Measurements from ENCODE around the gene HMCN1. TPM values are rescaled to one million over a fixed set of nuclear protein-coding genes. Genes with fewer than 3 reads are reported as not detected.

Gene HMCN1
- total RNA-seq, 2 donors from 2014 or later: 3.5 to 9.9 TPM

DNA sequence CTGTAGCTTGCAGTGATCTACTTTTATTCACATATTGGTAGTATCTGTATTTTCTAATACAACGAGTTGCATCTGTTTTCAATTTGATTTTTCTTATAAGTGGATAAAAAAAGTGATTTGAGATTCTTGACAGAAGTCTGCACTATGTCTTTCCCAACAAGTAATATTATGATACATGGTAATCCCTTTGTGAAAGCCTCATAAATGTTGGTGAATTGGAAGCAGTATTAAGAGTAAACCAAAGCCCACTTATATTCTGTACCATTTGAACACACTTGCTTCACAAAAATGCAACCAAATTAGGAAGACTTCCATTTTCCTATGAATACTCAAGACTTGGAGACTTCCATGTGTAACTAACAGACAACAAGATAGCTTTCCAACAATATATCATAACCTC lies 172.0 kb downstream of the HMCN1 start:
- Histone ChIP-seq H3K4me1 (replicated peaks) (no peaks in the 10 kb centered on the region), H3K9me3 (no peaks in the 10 kb centered on the region), H3K36me3 (no peaks in the 10 kb centered on the region), H3K27me3 (replicated peaks; ENCODE audit: insufficient read depth) (no peaks in the 10 kb centered on the region), H3K4me3 (no peak overlapping the region), H3K27ac (no peak overlapping the region)
- 73% methylated on average over 1 of the region's 1 CpG for WGBS
- DNase-seq (ENCODE audit: low spot score): no peak
- intact Hi-C loops (cut with DNase I): no loop called here
- TF ChIP-seq, protein P1, sequence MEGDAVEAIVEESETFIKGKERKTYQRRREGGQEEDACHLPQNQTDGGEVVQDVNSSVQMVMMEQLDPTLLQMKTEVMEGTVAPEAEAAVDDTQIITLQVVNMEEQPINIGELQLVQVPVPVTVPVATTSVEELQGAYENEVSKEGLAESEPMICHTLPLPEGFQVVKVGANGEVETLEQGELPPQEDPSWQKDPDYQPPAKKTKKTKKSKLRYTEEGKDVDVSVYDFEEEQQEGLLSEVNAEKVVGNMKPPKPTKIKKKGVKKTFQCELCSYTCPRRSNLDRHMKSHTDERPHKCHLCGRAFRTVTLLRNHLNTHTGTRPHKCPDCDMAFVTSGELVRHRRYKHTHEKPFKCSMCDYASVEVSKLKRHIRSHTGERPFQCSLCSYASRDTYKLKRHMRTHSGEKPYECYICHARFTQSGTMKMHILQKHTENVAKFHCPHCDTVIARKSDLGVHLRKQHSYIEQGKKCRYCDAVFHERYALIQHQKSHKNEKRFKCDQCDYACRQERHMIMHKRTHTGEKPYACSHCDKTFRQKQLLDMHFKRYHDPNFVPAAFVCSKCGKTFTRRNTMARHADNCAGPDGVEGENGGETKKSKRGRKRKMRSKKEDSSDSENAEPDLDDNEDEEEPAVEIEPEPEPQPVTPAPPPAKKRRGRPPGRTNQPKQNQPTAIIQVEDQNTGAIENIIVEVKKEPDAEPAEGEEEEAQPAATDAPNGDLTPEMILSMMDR (IDR thresholded peaks at IDR 0.05): no peak
- no peak for TF ChIP-seq POLR2AphosphoS5 (IDR thresholded peaks at IDR 0.05)
- TF ChIP-seq POLR2A (IDR thresholded peaks at IDR 0.05): no peak

DNA sequence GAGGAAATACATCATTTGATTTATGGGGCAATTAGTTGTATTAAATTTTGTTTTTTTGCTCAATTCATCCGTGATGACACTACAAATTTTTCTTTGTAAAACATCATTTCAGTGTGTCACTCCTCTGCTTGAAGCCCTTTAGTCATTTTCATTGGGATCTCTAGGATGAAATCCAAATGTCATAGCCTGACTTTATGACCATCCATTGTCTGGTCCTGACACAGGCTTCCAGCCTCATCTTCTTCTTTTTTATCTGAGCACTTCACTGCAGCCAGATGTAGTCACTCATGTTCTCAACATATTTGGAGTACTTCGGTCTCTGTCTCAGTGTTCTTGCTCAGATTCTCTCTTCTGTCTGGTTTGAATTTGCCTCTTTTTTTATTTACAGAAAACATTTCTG lies 173.1 kb downstream of the HMCN1 start:
- no peak overlapping the region for H3K4me3 ChIP-seq
- TF ChIP-seq POLR2AphosphoS5 (IDR thresholded peaks at IDR 0.05) (no peak), POLR2A (IDR thresholded peaks at IDR 0.05) (no peak)
- TF ChIP-seq, protein P1 (IDR thresholded peaks at IDR 0.05): no peak
- 73% methylated on average over 2 of the region's 2 CpGs for WGBS
- DNase-seq (ENCODE audit: low spot score): no peak
- H3K27ac ChIP-seq: no peak overlapping the region
- intact Hi-C loops (cut with DNase I): no loop called here
- no peaks in the 10 kb centered on the region for H3K27me3 ChIP-seq (replicated peaks; ENCODE audit: insufficient read depth)
- H3K9me3 ChIP-seq: no peaks in the 10 kb centered on the region
- no peaks in the 10 kb centered on the region for H3K4me1 ChIP-seq (replicated peaks)
- no peaks in the 10 kb centered on the region for H3K36me3 ChIP-seq

DNA sequence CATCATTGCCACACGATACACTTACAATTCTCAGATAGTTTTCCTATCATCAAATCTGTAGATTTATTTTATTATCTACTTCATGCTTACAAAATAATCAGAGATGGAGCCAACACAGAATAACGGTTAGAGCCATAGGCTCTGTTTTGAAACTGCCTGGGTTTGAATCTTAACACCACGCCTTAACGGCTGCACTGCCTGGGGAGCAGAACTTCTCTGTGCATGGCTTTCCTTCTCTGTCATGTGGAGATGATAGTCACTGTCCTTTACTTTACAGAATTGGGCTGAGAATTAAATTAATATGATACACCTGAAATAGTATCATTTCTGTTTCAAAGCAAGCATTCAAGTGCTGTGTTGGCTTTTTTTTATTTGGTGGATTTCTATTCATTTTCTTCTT lies 177.8 kb downstream of the HMCN1 start:
- Histone ChIP-seq H3K27ac (no peak overlapping the region), H3K9me3 (no peaks in the 10 kb centered on the region), H3K4me3 (no peak overlapping the region), H3K4me1 (replicated peaks) (no peaks in the 10 kb centered on the region), H3K27me3 (replicated peaks; ENCODE audit: insufficient read depth) (no peaks in the 10 kb centered on the region), H3K36me3 (no peaks in the 10 kb centered on the region)
- no peak for DNase-seq (ENCODE audit: low spot score)
- 81% methylated on average over 4 of the region's 4 CpGs for WGBS
- intact Hi-C loops (cut with DNase I): no loop called here
- TF ChIP-seq POLR2AphosphoS5 (IDR thresholded peaks at IDR 0.05): no peak
- TF ChIP-seq, protein P1 (IDR thresholded peaks at IDR 0.05): no peak
- TF ChIP-seq POLR2A (IDR thresholded peaks at IDR 0.05): no peak

DNA sequence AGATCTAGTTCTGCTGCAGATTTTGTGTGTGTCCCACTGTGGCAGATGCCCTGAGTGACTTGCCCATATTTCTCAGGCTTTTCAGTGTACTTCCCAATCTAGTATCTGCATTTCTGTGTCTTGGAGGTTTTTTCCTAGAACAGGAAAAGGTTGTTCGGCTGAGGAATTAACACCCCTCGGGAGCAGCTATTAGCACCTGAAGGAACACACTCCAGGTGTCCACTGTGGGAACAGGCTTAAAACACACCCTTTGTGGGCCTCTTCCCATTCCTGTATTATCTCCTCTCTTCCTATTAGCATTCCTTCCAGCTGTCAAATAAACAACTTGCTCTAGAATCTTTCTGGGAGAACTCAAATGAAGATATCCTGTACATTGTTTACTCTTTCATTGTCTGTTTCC lies 178.3 kb downstream of the HMCN1 start:
- Histone ChIP-seq H3K4me3 (no peak overlapping the region), H3K36me3 (no peaks in the 10 kb centered on the region), H3K4me1 (replicated peaks) (no peaks in the 10 kb centered on the region), H3K27ac (no peak overlapping the region), H3K9me3 (no peaks in the 10 kb centered on the region), H3K27me3 (replicated peaks; ENCODE audit: insufficient read depth) (no peaks in the 10 kb centered on the region)
- TF ChIP-seq, protein P1 (IDR thresholded peaks at IDR 0.05): no peak
- TF ChIP-seq POLR2AphosphoS5 (IDR thresholded peaks at IDR 0.05): no peak
- no peak for TF ChIP-seq POLR2A (IDR thresholded peaks at IDR 0.05)
- DNase-seq (ENCODE audit: low spot score): no peak
- intact Hi-C loops (cut with DNase I): no loop called here
- WGBS: 24% methylated on average over 2 of the region's 2 CpGs

DNA sequence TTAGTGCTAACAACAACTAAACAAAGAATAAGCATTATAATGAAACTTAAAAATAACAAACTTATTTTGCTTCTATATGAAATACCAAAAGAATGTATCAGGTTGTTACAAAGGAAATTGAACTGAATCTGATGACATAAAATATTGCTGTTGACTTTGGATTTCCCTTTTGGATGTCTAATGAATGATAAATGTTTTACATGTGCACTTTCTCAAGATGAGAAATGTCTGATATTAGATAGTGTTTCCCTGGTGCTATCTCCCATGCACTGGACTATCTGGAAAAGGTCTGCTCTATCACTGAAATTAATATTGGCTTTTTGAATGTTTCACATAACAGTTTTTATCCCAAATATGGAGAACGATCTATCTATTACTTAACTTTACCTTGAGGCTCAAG lies 179.9 kb downstream of the HMCN1 start:
- Histone ChIP-seq H3K27ac (no peak overlapping the region), H3K27me3 (replicated peaks; ENCODE audit: insufficient read depth) (no peaks in the 10 kb centered on the region), H3K4me1 (replicated peaks) (no peaks in the 10 kb centered on the region), H3K36me3 (no peaks in the 10 kb centered on the region), H3K4me3 (no peak overlapping the region), H3K9me3 (no peaks in the 10 kb centered on the region)
- TF ChIP-seq POLR2AphosphoS5 (IDR thresholded peaks at IDR 0.05) (no peak), POLR2A (IDR thresholded peaks at IDR 0.05) (no peak)
- TF ChIP-seq, protein P1 (IDR thresholded peaks at IDR 0.05): no peak
- no peak for DNase-seq (ENCODE audit: low spot score)
- 83% methylated on average over 1 of the region's 1 CpG for WGBS
- intact Hi-C loops (cut with DNase I): no loop called here
